Testis (tissue), 3 donors: Measurements from ENCODE around the gene ZNRF2. TPM values are rescaled to one million over a fixed set of nuclear protein-coding genes. Genes with fewer than 3 reads are reported as not detected.

Experiments
- DNase-seq: peaks from one replicate; pipeline ENCODE4 v3.0.0-alpha.2; 2019
- H3K27ac ChIP-seq, 2 donors: fragments of 200-600 bp; sonication (generic); one replicate each; pipeline ENCODE4 v1.5.1; 2019
- H3K27me3 ChIP-seq: fragments of 200-600 bp; sonication (generic); one replicate; pipeline ENCODE4 v1.5.1; 2019
- H3K36me3 ChIP-seq: fragments of 200-600 bp; sonication (generic); one replicate; pipeline ENCODE4 v1.5.1; 2017; ENCODE audit warnings: low read depth; ENCODE audit errors: missing control alignments
- H3K4me1 ChIP-seq: fragments of 200-600 bp; sonication (generic); one replicate; pipeline ENCODE4 v1.5.1; 2019
- H3K4me3 ChIP-seq, 2 donors: fragments of 200-600 bp; sonication (generic); one replicate each; pipeline ENCODE4 v1.5.1; 2017 to 2019
- H3K9me3 ChIP-seq: fragments of 200-600 bp; sonication (generic); one replicate; pipeline ENCODE4 v1.5.1; 2017
- POLR2A ChIP-seq: fragments of 450-650 bp; IDR thresholded peaks from one replicate; pipeline ENCODE4 v1.6.1; 2017; ENCODE audit warnings: antibody characterized with exemption, mild to moderate bottlenecking, moderate library complexity
- WGBS, 2 donors: methylation state at CpG; one replicate each; pipeline ENCODE4 v1.1.5; 2018; 5-methylcytosine and 5-hydroxymethylcytosine counted together
- intact Hi-C: fragments of 100-400 bp; cut with DNase I; formaldehyde crosslinking; loops from one replicate; pipeline ENCODE4 v1.15.1; 2023; ENCODE audit warnings: low total_unique reads
- polyA plus RNA-seq: library from polyadenylated mRNA; stranded (reverse); fragments of 350-450 nt; fragmentation: Illumina TruSeq; extraction: RNeasy Lipid Tissue Mini Kit (QIAGEN cat#74804); gene quantifications from one replicate; pipeline ENCODE4 v1.2.3, GENCODE V29; 2014; ENCODE audit warnings: low read depth, low replicate concordance; ENCODE audit not compliant: insufficient read depth
- total RNA-seq, 2 donors: library from RNA; depleted of rRNA; stranded (reverse); fragments of >200 nt; gene quantifications; one replicate each; pipeline ENCODE4 v1.2.3, GENCODE V29; 2016
- TF ChIP-seq, protein P1 (sequence below), 3 experiments: fragments of 450-650 bp in 2 of 3; fragments of 200-600 bp in 1 of 3; sonication (generic) in 1 of 3; IDR thresholded peaks; one replicate each; pipeline ENCODE4 v1.5.1; 2016 to 2019; ENCODE audit warnings: antibody characterized with exemption in 3 of 3, mild to moderate bottlenecking in 2 of 3, moderate library complexity in 1 of 3

ZNRF2 gene
- total and polyA plus RNA-seq, 3 donors from 2014 or later, result 38.4 to 65.0 (median 53.0) TPM

DNA sequence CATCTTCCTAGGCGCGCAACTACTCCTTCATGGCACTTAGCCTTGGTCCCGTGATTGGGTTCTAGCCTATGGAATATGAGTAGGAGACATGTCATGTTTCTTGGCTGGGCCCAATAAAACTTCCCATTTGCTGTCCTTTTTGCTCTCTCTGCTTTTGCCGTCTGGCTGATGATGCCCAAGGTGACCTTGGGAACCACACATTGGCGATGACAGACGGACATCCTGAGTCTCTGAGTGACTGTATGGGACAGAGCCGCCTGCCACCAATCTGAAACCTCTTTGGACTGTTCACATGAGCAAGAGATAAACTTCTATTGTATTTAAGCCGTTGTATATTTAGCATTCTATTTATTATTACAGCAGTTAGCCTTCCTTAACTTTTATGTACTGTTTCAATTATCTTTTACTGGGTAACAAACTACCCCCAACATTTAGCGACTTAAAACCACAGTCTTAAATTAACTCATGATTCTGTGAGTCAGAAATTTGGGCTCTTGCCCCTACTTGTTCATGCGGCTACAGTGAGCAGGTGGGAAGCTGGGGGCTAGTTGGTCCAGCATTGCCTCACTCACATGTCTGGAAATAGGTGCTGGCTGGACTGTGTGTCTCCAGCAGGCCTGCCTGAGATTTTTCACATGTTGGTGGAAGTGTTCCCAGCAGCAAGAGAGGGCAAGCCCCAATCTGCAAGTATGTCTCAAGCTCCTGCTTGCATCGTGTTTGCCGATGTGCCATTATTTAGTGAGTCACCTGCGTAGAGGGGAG lies 122.4 kb downstream of the ZNRF2 start:
- no peak for TF ChIP-seq POLR2A
- TF ChIP-seq, protein P1, sequence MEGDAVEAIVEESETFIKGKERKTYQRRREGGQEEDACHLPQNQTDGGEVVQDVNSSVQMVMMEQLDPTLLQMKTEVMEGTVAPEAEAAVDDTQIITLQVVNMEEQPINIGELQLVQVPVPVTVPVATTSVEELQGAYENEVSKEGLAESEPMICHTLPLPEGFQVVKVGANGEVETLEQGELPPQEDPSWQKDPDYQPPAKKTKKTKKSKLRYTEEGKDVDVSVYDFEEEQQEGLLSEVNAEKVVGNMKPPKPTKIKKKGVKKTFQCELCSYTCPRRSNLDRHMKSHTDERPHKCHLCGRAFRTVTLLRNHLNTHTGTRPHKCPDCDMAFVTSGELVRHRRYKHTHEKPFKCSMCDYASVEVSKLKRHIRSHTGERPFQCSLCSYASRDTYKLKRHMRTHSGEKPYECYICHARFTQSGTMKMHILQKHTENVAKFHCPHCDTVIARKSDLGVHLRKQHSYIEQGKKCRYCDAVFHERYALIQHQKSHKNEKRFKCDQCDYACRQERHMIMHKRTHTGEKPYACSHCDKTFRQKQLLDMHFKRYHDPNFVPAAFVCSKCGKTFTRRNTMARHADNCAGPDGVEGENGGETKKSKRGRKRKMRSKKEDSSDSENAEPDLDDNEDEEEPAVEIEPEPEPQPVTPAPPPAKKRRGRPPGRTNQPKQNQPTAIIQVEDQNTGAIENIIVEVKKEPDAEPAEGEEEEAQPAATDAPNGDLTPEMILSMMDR (IDR thresholded peaks at IDR 0.05), result no peak
- Histone ChIP-seq H3K4me1 (no peaks in the 10 kb centered on the region), H3K4me3 (no peak overlapping the region), H3K36me3 (no peaks in the 10 kb centered on the region), H3K27me3 (no peaks in the 10 kb centered on the region), H3K9me3 (no peaks in the 10 kb centered on the region), H3K27ac (no peak overlapping the region)
- WGBS, 2 donors, result 92 to 98% methylated on average over 13 of the region's 13 CpGs
- intact Hi-C loops, result no loop called here
- no peak for DNase-seq

DNA sequence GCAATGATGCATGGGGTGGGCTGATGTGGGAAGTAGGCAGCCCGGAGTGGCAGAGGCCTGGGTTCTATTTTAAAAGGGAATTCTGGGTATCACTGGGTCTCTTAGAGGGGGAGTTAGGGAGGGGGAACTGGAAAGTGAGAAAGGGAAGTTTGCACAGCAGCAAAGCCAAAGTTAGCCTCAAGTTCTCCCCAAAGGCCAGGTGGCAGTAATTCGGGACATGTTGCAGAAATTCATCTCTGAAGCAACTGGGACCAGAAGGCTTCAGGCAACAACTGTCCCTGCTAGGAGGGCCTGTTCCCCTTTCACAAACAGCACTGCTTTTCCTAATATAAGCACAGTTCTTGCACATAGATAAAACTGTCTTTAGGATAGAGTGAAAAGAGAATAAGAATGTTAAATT lies 126.8 kb downstream of the ZNRF2 start:
- H3K4me1 ChIP-seq, result no peaks in the 10 kb centered on the region
- 74 to 93% methylated on average over 2 of the region's 2 CpGs for WGBS, 2 donors
- no peaks in the 10 kb centered on the region for H3K27me3 ChIP-seq
- intact Hi-C loops, result loop anchor here (5.0 kb wide), 1 partner anchor 134 kb away; no protein-coding TSS in a partner anchor
- no peaks in the 10 kb centered on the region for H3K36me3 ChIP-seq
- no peaks in the 10 kb centered on the region for H3K9me3 ChIP-seq
- TF ChIP-seq, protein P1 (IDR thresholded peaks at IDR 0.05), result no peak
- TF ChIP-seq POLR2A, result no peak
- no peak overlapping the region for H3K4me3 ChIP-seq
- DNase-seq, result no peak
- H3K27ac ChIP-seq, result no peak overlapping the region

DNA sequence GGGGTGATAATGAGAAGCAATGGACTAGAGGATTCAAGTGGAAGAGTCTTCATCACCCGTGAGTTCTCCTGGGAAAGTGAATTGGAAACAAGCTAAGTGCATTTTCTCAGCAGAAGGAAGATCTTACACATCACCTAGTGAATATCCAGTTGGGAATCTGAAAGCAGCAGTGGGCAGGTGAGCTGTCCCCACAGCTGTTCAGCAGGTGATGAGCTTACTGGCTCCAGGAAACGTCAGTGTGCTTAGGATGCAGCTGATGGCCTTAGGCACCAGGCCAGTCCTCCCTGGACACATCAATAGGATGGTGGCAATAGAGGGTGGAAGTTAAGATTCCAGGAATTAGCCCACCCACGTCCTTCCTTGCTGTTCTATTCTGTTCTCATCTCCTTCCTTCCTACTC lies 127.5 kb downstream of the ZNRF2 start:
- no peak overlapping the region for H3K4me3 ChIP-seq
- H3K27ac ChIP-seq, result no peak overlapping the region
- TF ChIP-seq, protein P1 (IDR thresholded peaks at IDR 0.05), result no peak
- no peak for TF ChIP-seq POLR2A
- intact Hi-C loops, result loop anchor here (5.0 kb wide), 1 partner anchor 135 kb away; no protein-coding TSS in a partner anchor
- H3K4me1 ChIP-seq, result no peaks in the 10 kb centered on the region
- no peaks in the 10 kb centered on the region for H3K36me3 ChIP-seq
- H3K9me3 ChIP-seq, result no peaks in the 10 kb centered on the region
- DNase-seq, result no peak
- 80 to 81% methylated on average over 3 of the region's 3 CpGs for WGBS, 2 donors
- no peaks in the 10 kb centered on the region for H3K27me3 ChIP-seq

GRCh38 chr7:30412782-30413504 lies 128.5 kb downstream of the ZNRF2 start:
- Histone ChIP-seq H3K27ac (no peak overlapping the region), H3K4me3 (no peak overlapping the region), H3K36me3 (no peaks in the 10 kb centered on the region), H3K4me1 (no peaks in the 10 kb centered on the region), H3K9me3 (no peaks in the 10 kb centered on the region), H3K27me3 (no peaks in the 10 kb centered on the region)
- intact Hi-C loops, result loop anchor here (5.0 kb wide), 1 partner anchor 136 kb away; no protein-coding TSS in a partner anchor
- 60 to 67% methylated on average over 5 of the region's 5 CpGs for WGBS, 2 donors
- DNase-seq, result peak; percentile 56
- TF ChIP-seq, protein P1 (IDR thresholded peaks at IDR 0.05), result peak; percentile 37 to 62 (median 57)
- no peak for TF ChIP-seq POLR2A
